A549 treated with Mapracorat at 1 μM for 4 hours (cell line): Measurements from ENCODE around the gene SAG. TPM values are rescaled to one million over a fixed set of nuclear protein-coding genes. Genes with fewer than 3 reads are reported as not detected.

Experiments used
- total RNA-seq: library from RNA; stranded (reverse); fragments of 200-300 nt; extraction: Qiagen RNA extraction; gene quantifications from 5 replicates; pipeline ENCODE4 v1.2.3, GENCODE V29; 2022

The SAG gene
- total RNA-seq, result not detected in 5 replicates

DNA sequence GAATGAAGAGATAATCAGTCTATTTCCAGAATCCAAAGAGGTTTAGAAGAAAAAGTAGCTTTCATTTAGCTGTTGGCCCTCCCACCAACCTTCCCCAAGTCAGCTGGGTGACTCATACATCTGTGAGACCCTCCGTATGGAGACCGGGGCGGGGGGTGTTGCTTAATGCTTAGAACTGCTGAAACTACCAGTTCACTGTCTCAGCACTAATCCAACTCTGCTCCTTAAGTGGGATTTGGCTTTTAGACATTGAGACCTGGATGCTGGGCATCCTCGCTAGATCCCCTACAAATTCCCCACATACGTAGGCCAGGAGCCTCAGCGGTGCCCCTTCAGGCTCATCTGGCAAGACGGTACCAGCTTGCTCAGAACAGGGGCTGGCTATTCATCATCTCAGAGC, at the start of gene SAG:
Gene SAG (plus strand): TSS at position 252 of the 400 bp plus-strand sequence. CDS start 1,374 bp downstream, outside the sequence.

DNA sequence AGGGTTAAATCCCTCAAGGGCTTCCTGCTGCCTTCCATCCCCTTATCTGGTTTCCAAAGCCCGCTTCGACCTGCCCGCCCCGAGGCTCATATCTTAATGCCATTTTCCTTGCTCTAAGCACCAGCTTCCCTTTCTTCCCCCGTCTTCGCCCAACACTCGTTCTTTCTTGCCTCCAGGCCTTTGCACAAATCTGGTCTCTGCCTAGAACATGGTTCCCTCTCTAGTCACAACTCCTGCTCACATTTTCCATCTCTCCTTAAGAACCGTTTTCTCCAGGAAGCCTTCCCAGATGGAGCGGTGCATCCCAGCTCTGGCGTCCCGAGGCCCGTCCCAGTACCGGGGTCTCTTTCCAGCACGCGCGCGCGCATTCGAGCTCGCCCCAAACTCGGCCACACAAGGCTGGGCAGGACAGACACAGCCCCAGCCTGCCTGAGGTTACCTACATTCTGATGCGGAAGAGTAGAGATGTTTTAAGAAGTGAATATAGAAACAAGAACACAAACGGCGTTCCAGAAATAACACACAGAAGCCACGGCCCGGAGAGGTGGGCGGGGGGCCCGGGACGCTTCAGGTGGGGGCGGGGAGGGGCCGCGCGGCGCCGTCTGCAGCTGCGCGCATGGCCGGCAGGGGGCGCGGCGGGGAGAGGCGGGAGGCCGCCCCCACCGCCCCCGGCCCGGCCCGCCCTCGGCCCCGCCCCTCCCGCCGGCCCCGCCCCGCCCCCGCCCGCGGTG, 46.3 kb downstream of the SAG start, which contains the start of gene DGKD:
Gene DGKD (plus strand): TSS at position 726 of the 731 bp plus-strand sequence. CDS start 25 bp downstream, outside the sequence.

Other genes with a start within 250 kb of the SAG start
- gene INPP5D, start 247.5 kb upstream of the SAG start, total RNA-seq, result 0.29 to 0.71 TPM (median 0.45 TPM) in 5 replicates
- gene ATG16L1, start 56.1 kb upstream of the SAG start, total RNA-seq, result 39.5 to 44.8 TPM (median 41.1 TPM) in 5 replicates
- 65.6 to 103 TPM (median 85.8 TPM) in 5 replicates for gene DGKD, start 46.7 kb downstream of the SAG start, total RNA-seq